NCI-H1694 (cell line): ENCODE data around the gene BMP2K.
"Not testable (repeated sequence)": the region's sequence is repeated elsewhere in the genome, so short reads cannot be mapped to it uniquely, and the experiment has no call there.

Source experiments
- DNase-seq: peaks from one replicate; lab custom pipeline; 2025; lab: John Stamatoyannopoulos, UW

The BMP2K gene

DNA sequence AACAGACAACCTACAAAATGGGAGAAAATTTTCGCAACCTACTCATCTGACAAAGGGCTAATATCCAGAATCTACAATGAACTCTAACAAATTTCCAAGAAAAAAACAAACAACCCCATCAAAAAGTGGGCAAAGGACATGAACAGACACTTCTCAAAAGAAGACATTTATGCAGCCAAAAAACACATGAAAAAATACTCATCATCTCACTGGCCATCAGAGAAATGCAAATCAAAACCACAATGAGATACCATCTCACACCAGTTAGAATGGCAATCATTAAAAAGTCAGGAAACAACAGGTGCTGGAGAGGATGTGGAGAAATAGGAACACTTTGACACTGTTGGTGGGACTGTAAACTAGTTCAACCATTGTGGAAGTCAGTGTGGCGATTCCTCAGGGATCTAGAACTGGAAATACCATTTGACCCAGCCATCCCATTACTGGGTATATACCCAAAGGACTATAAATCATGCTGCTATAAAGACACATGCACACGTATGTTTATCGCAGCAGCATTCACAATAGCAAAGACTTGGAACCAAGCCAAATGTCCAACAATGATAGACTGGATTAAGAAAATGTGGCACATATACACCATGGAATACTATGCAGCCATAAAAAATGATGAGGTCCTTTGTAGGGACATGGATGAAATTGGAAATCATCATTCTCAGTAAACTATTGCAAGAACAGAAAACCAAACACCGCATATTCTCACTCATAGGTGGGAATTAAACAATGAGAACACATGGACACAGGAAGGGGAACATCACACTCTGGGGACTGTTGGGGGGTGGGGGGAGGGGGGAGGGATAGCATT is 19.7 kb downstream of the BMP2K start:
- not testable (repeated sequence) for DNase-seq

DNA sequence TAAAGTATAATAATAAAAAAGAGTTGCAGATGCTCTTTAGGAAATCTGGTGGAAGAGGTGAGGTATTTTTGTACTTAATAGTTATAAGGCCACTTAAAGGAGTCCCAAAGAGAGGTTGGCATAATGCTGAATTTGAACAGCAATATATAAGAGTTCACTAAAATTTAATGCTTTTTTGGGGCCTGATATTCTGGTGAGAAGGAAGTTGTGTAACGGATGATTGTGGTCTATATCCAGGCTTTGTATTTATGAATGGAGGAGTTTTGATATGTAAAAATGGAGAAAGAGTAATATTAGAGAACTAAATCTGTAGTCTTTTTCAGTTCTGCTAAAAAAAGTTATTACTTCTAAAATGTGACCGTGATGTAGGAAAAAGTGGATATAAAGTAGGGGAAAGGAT is 20.4 kb downstream of the BMP2K start:
- no peak for DNase-seq

DNA sequence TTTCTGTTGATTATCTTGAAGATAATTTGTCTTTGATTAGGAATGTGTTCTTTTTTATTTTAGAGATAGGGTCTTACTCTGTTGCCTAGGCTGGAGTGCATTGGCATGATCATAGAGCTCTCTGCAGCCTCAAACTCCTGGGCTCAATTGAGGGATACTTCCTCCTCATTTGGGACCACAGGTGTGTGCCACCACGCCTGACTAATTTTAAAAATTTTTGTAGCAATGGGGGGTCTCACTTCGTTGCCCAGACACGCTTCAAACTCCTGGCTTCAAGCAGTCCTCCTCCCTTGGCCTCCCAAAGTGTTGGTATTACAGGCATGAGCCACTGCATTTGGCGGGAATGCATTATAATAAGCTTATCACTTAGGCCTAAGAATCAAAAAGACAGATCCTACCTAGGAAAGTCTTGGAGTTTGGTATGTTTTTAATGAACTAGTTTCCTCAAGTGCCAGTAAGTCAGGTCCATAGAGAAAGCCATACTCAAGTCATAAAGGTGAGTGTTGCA is 21.7 kb downstream of the BMP2K start:
- no peak for DNase-seq

DNA sequence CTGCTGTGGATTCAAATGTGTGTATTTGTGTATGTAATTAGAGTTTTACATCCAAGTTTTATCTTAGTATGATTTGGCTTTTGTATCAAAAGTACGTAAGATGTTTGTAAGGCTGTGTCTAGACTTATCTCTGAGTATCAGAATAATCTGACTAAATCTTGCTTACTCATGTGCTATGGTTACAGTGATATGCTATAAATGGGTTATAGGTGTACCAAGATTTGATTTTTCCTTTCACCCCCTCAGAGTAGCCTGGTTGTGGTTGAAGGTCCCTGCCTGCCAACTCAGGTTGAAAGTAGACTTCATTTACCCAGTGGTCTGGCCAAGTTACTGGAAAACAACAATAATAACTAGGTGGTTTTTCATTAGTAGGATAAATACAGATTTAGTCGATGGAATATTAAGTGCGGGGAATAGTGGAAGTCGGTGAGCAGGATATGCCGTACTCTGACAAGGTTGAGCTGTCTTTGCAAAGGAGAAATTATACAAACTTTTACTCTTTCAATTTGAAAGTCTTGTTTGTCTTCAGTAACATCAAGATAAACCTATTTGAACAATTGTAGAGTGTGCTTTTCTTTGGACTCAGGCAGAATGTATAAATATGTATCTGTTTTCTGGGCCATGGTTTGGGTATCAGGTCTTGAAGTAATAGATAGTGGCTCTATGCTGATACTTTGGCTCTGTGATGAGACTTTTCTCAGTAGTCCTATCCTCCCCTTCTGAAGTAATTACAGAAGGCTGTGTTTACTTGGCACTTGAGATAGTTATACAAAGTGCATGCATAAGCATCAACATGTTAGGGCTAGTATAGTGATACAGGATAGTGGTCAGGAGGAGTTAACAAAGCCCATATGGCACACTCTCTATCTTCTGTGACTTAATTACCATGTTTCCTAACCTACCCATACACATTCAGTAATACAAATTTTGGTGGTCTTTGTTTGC is 23.7 kb downstream of the BMP2K start:
- DNase-seq = no peak

DNA sequence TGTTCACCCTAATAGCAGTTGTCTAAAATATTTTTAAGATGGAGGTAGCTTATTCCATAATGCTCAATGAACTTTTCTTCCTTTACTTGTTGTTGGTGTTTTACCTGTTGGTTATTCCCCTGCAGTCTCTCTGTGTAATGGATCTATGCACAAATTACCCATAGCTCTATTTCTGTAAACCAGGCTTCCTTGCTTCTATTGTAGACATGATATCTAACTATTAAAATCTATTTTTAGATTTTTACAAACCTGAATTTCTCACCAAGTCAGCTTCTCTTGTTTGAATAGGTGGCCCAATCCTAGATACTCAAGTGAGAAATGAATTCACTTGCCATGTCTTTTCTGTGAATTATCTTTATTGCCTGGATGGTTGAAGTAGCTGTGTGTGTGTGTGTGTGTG is 24.8 kb downstream of the BMP2K start:
- no peak for DNase-seq

DNA sequence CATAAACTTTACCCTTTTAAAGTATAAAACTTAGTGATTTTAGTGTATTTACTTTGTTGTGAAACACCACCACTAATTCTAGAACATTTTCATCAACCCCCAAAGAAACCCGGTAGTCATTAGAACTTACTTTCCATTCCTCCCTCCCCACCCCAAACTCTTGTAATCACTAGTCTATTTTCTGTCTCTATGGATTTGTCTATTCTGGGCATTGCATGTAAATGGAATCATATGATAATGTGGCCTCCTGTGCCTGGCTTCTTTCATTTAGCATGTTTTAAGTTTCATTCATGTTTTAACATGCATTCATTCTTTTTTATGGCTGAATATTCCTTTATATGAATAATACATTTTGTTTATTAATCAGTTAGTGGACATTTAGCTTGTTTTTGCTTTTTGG is 27.8 kb downstream of the BMP2K start:
- no peak for DNase-seq

DNA sequence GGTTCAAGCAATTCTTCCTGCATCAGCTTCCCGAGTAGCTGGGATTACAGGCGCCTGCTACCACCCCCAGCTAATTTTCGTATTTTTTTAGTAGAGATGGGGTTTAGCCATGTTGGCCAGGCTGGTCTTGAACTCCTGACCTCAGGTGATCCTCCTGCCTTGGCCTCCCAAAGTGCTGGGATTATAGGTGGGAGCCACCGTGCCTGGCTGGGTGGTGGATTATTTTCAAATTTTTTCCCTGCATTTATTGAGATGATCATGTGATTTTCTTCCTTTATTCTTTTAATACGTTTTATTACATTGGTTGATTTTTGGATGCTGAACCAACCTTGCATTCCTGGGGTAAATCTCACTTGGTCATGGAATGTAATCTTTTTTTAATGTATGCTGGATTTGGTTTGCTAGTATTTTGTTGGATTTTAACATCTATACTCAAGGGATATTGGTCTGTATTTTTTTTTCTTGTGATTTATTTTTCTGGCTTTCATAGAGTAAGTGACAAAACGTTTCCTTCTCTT is 30.9 kb downstream of the BMP2K start:
- no peak for DNase-seq

DNA sequence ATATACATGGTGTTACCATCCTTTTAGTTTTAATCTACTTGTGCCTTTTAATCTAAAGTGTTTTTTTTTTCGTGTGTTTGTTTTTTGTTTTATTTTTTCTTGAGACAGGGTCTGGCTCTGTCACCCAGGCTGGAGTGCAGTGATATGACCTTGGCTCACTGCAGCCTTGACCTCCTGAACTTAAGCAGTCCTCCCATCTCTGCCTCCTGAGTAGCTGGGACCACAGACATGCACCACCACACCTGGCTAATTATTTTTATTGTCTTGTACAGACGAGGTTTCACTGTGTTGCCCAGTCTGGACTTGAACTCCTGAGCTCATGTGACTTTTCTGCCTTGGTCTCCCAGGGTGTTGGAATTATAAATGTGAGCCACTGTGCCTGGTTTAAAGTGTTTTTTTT is 33.1 kb downstream of the BMP2K start:
- DNase-seq = no peak

DNA sequence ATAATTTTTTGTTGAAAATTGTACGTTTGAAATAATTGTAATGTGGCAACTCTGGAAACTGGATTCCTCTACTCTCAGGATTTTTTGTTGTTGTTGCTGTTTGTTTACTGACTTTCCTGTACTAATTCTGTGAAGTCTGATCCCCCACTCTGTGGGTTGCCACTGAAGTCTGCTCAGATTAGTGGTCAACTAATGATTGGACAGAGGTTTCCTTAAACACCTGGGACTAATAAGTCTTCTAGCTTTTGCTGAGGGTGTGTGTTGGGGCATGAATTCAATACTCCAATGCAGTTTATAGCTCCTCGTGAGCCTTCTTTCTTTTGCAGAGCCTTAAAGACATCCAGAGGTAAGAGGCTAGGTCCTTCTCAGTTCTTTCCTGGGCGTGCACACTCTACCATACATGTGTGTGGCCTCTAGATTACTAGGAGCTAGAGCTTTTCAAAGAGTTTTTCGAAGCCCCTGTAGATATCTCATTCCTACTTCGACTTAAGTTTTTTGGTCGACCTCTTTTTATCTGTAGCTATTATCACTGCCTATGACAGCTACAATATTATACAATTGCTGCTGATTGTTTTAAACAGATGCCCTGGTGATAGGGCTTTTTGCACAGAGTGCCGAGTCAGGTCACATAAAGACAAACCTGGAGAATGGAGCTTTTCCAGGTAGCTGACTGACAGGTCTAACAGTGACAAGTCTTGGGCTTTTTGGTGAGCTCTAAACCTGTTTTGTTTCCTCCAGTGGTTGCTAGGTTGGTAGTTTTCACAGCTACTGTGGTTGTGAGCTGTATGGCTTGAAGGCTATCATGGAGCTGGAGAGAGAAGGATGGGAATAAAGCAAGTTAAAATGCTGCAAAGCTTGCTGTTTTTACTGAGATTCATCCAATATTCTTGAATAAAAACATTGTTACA is 34.0 kb downstream of the BMP2K start:
- DNase-seq = no peak

DNA sequence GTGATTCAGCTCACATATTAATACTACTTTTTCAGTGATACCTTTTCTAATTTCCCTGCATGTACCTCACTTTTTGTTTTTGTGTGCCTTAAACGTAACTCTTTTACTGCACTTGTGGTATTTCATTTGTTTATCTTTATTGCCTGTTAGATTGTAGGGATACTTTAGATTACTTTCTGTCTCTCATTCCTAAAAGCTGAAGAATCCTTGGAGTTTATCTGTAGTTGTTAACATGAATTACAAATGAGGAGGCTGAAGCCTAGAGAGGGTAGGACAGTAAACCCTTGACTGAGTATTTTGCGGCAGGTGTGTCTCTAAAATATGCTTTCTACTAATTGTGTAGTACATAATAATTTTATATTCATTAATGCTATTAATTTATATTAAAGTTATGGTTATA is 34.9 kb downstream of the BMP2K start:
- DNase-seq = no peak

DNA sequence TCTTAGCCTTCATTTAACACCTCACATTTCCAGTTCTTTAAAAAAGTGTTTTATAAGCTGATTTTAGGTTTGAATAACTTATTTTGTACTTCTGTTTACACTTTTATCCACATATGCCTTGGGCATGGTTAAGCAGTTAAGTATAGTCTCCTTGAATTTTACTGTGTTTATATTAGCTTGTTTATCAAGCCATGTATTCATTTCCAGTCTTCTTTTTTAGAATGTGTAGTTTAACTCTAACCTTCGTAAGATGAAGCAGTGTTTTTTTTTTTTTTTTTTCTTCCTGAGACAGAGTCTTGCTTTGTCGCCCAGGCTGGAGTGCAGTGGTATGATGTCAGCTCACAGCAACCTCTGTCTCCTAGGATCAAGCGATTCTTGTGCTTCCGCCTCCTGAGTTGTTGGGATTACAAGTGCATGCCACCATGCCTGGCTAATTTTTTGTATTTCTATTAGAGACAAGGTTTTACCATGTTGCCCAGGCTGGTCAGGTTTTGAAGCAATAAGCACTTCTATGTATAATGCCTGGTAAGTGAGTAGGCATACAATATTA is 42.5 kb downstream of the BMP2K start:
- no peak for DNase-seq

DNA sequence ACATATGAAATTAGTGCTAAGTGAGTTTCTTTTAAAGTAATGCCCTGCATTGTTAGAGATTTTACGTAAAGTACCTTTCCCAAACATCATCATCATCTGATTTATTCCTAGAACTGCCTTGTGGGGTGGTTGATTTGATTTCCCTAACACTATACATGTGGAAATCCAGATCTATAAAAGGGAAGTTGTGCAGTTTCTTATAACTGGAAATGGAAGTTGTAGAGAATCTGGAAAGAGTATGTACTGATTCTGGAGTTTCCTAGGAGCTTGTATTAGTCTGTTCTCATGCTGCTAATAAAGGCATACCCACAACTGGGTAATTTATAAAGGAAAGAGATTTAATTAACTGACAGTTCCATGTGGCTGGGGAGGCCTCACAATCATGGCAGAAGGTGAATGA is 47.9 kb downstream of the BMP2K start:
- no peak for DNase-seq

DNA sequence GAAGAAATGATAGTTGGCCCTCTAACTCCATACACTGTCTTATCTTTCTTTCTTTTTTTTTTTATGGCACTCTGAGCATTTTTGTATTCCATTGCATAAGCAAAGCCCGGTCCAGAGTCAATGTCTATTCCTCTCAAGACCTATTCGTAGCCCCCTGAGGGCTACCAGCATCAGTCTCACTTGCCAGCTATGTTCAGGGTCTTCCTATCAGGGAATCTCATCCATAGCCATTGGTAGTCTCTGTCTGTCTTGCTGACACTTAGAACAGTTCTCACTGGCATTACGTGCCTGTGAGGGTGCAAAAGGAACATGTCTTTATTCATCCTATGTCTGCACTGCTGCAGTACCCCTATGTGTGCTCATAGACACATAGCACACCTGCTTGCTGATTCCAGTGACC is 51.0 kb downstream of the BMP2K start:
- no peak for DNase-seq

DNA sequence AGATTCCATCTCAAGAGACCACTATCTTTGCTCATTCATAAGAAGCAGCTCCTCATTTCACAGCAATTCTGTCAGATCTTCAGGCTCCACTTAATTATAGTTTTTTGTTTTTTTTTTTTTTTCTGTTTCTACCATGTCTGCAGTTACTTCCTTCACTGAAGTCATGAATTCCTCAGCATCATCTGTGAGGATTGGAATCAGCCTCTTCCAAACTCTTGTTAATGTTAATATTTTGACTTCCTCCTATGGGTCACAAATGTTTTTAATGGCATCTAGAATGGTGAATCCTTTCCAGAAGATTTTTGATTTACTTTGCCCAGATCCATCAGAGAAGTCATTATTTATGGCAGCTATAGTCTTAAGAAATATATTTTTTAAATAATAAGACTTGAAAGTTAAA is 53.1 kb downstream of the BMP2K start:
- no peak for DNase-seq

DNA sequence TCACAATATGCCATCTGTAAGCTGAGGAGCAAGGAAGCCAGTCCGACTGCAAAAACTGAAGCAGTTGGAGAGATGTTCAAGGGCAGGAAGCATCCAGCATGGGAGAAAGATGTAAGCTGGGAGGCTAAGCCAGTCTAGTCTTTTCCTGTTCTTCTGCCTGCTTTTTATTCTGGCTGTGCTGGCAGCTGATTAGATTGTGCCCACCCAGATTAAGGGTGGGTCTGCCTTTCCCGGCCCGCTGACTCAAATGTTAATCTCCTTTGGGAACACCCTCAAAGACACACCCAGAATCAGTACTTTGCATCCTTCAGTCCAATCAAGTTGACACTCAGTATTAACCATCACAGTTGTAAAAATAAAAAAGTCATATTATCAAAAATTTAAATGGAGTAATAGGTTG is 63.5 kb downstream of the BMP2K start:
- not testable (repeated sequence) for DNase-seq

DNA sequence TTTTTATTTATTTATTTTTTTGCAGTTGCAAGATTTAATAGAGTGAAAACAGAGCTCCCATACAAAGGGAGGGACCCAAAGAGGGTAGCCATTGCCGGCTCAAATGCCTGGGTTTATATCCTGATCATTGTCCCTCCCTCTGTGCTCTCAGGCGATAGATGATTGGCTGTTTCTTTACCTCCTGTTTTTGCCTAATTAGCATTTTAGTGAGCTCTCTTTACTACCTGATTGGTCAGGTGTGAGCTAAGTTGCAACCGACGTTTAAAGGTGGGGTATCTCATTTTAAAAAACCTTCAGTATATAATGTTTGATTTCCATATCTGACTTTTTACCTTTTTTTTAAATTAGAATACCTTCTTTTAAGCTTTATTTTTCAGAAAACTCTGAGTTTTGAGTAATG is 64.1 kb downstream of the BMP2K start:
- not testable (repeated sequence) for DNase-seq

DNA sequence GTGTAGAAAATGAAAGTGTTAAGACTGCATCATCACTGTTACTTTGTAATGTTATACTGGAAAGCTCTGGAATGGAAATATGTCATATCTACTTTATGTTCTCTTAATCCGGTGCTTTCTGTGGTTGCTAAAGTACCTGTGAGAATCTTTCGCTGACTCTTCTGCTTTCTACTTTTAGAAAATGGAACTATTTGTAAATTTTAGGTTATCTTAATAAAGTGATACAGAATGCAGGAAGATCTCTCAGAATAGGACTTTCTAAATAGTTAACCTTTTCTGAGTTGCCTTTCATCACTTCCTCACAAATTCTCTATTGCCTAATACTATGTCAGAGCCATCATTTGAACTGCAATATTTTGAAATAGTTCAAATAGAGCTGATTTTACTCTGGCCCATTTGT is 69.3 kb downstream of the BMP2K start:
- no peak for DNase-seq

DNA sequence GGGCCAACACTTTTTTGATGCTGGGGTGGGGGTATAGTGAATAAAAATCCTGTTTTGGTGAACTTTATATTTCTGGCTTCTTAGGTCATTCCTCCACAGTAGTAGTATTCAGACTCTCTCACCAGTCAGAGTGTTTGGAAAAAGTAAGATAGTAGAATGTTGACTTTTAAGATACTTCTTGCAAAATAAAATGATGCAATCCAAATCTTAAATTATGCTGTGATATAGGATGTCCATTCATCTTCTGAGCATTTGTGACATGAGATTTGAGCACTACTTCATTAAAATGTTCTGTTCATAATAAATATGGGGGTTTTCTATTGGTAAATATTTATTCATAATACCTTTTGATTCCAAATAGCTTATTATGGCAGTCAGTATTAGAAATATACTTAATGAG is 70.1 kb downstream of the BMP2K start:
- no peak for DNase-seq

DNA sequence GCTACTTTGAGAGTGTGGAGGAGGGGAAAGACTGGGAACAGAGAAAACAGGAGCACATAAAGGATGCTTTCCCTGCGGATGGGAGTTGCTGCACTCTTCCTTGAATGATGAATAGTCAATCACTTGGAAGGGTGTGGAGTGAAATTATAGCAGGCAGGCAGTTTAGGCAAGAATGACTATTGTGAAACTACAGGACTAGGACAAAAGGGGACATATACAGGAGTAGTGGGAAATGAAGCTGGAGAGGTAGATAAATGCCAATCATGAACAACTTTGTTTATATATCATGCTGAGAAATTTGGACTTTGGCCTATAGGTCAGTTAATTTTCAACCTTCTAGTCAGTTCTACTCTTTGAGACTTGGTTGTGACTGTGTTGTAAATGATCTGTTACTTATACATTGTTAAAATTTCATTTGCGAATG is 86.2 kb downstream of the BMP2K start:
- no peak for DNase-seq

DNA sequence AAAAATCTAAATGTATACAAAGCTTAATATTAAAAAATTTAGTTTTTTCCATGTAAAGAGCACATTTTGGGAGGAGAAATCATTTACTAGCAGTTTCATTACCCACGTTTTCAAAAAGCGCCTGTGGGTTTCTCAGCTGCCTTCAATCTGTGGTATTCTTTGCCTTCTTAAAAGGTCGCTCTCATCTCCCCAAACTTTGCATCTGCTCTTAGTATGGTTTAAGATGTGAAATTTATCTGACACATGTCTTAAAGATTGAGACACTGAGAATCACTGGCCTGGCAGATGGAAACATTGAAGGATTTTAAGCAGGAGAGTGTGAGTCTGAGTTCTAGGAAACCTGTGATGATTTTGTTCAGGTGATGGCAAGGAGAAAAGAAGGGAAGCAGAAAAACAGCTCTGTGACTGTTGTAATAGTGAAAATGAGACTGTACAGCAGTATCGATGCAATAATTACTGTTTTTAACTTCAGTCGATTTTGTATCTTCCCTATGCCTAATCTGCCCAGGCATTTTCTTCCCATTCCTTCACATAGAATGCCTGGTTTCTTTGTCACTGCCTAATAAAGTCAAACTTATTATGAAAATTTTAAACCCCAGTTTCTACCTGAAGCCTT is 87.2 kb downstream of the BMP2K start:
- DNase-seq = no peak

DNA sequence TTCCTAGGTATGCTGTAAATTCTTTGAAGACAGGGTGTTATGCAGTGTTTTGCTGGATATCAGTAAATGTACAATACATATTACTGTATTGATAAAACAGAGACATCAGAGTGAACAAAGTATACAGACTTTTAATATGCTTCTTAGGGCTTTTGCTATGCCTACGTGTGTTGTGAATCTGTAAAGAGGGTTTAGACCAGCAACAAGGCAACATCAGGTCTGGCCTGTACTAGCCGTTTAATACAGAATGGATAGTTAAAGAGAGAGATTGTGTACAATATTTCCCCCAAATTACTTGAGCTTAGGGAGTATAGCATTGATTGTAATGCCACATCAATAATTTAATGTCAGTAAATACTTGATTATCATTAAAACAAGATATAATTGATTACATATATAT is 87.8 kb downstream of the BMP2K start:
- no peak for DNase-seq
